NB4 (cell line): ENCODE data around the gene TRDMT1.

Source experiments
- DNase-seq: peaks from one replicate; pipeline ENCODE4 v3.0.0; 2010; ENCODE audit warnings: low read depth
- H3K4me3 ChIP-seq: one replicate; pipeline ENCODE4 v1.5.1; 2011; ENCODE audit warnings: mild to moderate bottlenecking, low read depth, low read length, moderate library complexity
- CTCF ChIP-seq: IDR thresholded peaks from one replicate; pipeline ENCODE4 v1.5.1; 2012; ENCODE audit warnings: low read depth, low read length
- MAX ChIP-seq: IDR thresholded peaks from 2 replicates; pipeline ENCODE4 v1.6.1; 2011; ENCODE audit warnings: low read depth, low read length
- MYC ChIP-seq: IDR thresholded peaks from 2 replicates; pipeline ENCODE4 v1.6.1; 2011; ENCODE audit warnings: low read depth, low read length
- POLR2A ChIP-seq: IDR thresholded peaks from 2 replicates; pipeline ENCODE4 v1.6.1; 2011; ENCODE audit warnings: mild to moderate bottlenecking; ENCODE audit not compliant: insufficient read length; ENCODE audit errors: extremely low read depth

Gene TRDMT1

GRCh38 chr10:17201794-17202116 is 283 bp upstream of the TRDMT1 start:
- DNase-seq = no peak
- TF ChIP-seq CTCF (no peak), MAX (no peak), POLR2A (no peak), MYC (no peak)
- peak overlapping the region; percentile 78 for H3K4me3 ChIP-seq

GRCh38 chr10:17200001-17200911 is 1.2 kb downstream of the TRDMT1 start:
- peak overlapping the region; percentile 78 for H3K4me3 ChIP-seq
- peak; percentile 28 for DNase-seq
- TF ChIP-seq POLR2A (no peak), CTCF (no peak), MYC (no peak), MAX (no peak)

GRCh38 chr10:17199351-17199804 is 2.1 kb downstream of the TRDMT1 start:
- peak overlapping the region; percentile 78 for H3K4me3 ChIP-seq
- TF ChIP-seq MYC (no peak), POLR2A (no peak), MAX (no peak), CTCF (no peak)
- no peak for DNase-seq

GRCh38 chr10:17196573-17196972 is 4.9 kb downstream of the TRDMT1 start:
- TF ChIP-seq CTCF (no peak), POLR2A (no peak), MYC (no peak), MAX (no peak)
- no peak for DNase-seq
- H3K4me3 ChIP-seq = no peak overlapping the region

GRCh38 chr10:17196045-17196444 is 5.4 kb downstream of the TRDMT1 start:
- no peak for DNase-seq
- no peak overlapping the region for H3K4me3 ChIP-seq
- no peak for TF ChIP-seq MYC
- no peak for TF ChIP-seq POLR2A
- TF ChIP-seq MAX = no peak
- TF ChIP-seq CTCF = no peak
